Endodermal cell (in vitro differentiated cells): ENCODE results near the gene DSC3. TPM values are rescaled to one million over a fixed set of nuclear protein-coding genes. Genes with fewer than 3 reads are reported as not detected.

Experiments used
- DNase-seq: peaks from one replicate; pipeline ENCODE4 v3.0.0-alpha.2; 2017
- H3K27ac ChIP-seq: 2 replicates; pipeline ENCODE4 v1.5.1; 2013; ENCODE audit warnings: mild to moderate bottlenecking, low read depth, low read length, moderate library complexity
- H3K27me3 ChIP-seq: 2 replicates; pipeline ENCODE4 v1.6.1; 2013; ENCODE audit warnings: mild to moderate bottlenecking, low read length, moderate library complexity; ENCODE audit not compliant: insufficient read depth, control insufficient read depth, poor library complexity, severe bottlenecking
- H3K36me3 ChIP-seq: 2 replicates; pipeline ENCODE4 v1.7.0; 2013; ENCODE audit warnings: mild to moderate bottlenecking, low read length, moderate library complexity; ENCODE audit not compliant: control insufficient read depth, insufficient read depth
- H3K4me1 ChIP-seq: one replicate; pipeline ENCODE4 v1.7.0; 2013; ENCODE audit warnings: low read length; ENCODE audit not compliant: control insufficient read depth, insufficient read depth
- H3K4me3 ChIP-seq: 2 replicates; pipeline ENCODE4 v1.5.1; 2013; ENCODE audit warnings: mild to moderate bottlenecking, low read length, moderate library complexity
- H3K9ac ChIP-seq: 2 replicates; pipeline ENCODE4 v1.6.1; 2013; ENCODE audit warnings: mild to moderate bottlenecking, low read length, moderate library complexity; ENCODE audit not compliant: poor library complexity, severe bottlenecking; ENCODE audit errors: extremely low read depth
- H3K9me3 ChIP-seq: 2 replicates; pipeline ENCODE4 v1.6.1; 2013; ENCODE audit warnings: mild to moderate bottlenecking, low read length, moderate library complexity; ENCODE audit not compliant: control insufficient read depth
- H3K27ac Mint-ChIP-seq: 2 replicates; pipeline ENCODE4 v1.8.0; 2020; ENCODE audit warnings: mixed read lengths
- H3K27me3 Mint-ChIP-seq: 2 replicates; pipeline ENCODE4 v1.8.0; 2021; ENCODE audit warnings: mild to moderate bottlenecking, mixed read lengths; ENCODE audit not compliant: insufficient read depth
- H3K36me3 Mint-ChIP-seq: 2 replicates; pipeline ENCODE4 v1.8.0; 2020; ENCODE audit warnings: low read depth, mixed read lengths
- H3K4me1 Mint-ChIP-seq: 2 replicates; pipeline ENCODE4 v1.8.0; 2020; ENCODE audit warnings: mixed read lengths
- H3K4me3 Mint-ChIP-seq: 2 replicates; pipeline ENCODE4 v1.8.0; 2020; ENCODE audit warnings: mild to moderate bottlenecking, moderate library complexity, mixed read lengths
- H3K9me3 Mint-ChIP-seq: 2 replicates; pipeline ENCODE4 v1.8.0; 2020; ENCODE audit warnings: mild to moderate bottlenecking, mixed read lengths
- WGBS, 2 experiments: methylation state at CpG; one replicate each; pipeline versions ENCODE4 v1.1.5 to v1.1.7; 2013; ENCODE audit warnings: missing lambda C conversion rate in 2 of 2, mixed read lengths in 1 of 2; ENCODE audit not compliant: insufficient coverage in 1 of 2, insufficient read length in 1 of 2; 5-methylcytosine and 5-hydroxymethylcytosine counted together
- total RNA-seq, 2 donors: library from RNA; stranded (reverse); fragmentation: NEBNext Ultra II Directional in 1 of 2; extraction: Animal tissue kit (Norgen Biotek cat#: 25700) in 1 of 2; gene quantifications; 2 replicates in 1 of 2; 3 replicates in 1 of 2; pipeline ENCODE4 v1.2.1, GENCODE V29; 2021
- TF ChIP-seq, protein P1 (sequence below): fragments of 200-600 bp; sonication (generic); conservative IDR thresholded peaks from 2 replicates; pipeline ENCODE4 v1.5.0; 2021; ENCODE audit warnings: antibody characterized with exemption, mild to moderate bottlenecking

The DSC3 gene
- total RNA-seq, 2 donors from 2014 or later = 0.26 to 0.53 TPM

DNA sequence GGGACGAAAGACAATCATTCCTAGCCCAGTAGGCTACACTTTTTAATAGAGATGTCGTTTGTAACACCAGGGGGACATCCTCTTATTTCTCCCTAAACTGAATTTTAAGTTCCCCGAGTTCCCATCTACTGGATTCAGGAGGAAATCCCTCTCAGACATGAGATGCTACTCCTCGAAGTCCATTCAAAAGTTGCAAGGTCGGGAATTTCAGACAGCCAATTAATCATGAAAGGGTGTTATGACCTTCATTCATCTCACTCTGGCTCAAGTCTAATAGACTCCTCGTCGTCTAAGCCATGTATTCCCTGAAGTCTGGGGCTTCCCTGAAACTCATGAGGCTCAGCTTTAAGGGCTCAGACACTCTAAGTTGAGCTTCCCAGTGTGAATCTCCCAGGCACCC lies 1.2 kb upstream of the DSC3 start:
- H3K4me1 ChIP-seq = peaks cover 2% of the 10 kb centered on the region
- H3K36me3 ChIP-seq = no peaks in the 10 kb centered on the region
- TF ChIP-seq, protein P1, sequence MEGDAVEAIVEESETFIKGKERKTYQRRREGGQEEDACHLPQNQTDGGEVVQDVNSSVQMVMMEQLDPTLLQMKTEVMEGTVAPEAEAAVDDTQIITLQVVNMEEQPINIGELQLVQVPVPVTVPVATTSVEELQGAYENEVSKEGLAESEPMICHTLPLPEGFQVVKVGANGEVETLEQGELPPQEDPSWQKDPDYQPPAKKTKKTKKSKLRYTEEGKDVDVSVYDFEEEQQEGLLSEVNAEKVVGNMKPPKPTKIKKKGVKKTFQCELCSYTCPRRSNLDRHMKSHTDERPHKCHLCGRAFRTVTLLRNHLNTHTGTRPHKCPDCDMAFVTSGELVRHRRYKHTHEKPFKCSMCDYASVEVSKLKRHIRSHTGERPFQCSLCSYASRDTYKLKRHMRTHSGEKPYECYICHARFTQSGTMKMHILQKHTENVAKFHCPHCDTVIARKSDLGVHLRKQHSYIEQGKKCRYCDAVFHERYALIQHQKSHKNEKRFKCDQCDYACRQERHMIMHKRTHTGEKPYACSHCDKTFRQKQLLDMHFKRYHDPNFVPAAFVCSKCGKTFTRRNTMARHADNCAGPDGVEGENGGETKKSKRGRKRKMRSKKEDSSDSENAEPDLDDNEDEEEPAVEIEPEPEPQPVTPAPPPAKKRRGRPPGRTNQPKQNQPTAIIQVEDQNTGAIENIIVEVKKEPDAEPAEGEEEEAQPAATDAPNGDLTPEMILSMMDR = no peak
- no peak overlapping the region for H3K4me3 Mint-ChIP-seq
- H3K9ac ChIP-seq = no peak overlapping the region
- no peaks in the 10 kb centered on the region for H3K9me3 ChIP-seq
- H3K4me1 Mint-ChIP-seq = peaks cover 20% of the 10 kb centered on the region
- H3K27me3 Mint-ChIP-seq = peaks cover 69% of the 10 kb centered on the region
- no peaks in the 10 kb centered on the region for H3K9me3 Mint-ChIP-seq
- H3K27ac Mint-ChIP-seq = no peak overlapping the region
- H3K27ac ChIP-seq = no peak overlapping the region
- no peaks in the 10 kb centered on the region for H3K36me3 Mint-ChIP-seq
- H3K4me3 ChIP-seq = no peak overlapping the region
- WGBS, 2 experiments = 77 to 79% methylated on average over 6 to 7 of the region's 7 CpGs
- peaks cover 63% of the 10 kb centered on the region for H3K27me3 ChIP-seq
- DNase-seq = no peak

DNA sequence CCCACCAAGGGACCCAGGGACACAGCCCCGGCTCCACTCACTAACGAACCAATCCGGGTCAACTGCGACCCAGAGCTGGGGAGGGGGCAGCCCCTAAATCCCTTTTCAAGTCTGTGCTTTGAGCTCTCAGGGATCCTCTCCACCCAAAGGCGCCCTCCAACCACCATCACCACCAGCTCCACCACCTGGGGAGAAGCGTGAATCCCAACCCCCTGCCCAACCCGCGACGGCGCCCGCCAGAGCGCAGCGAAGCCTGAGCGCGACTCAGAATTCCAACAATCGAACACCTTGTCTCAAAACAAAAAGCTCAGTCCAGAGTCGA lies 497 bp downstream of the DSC3 start:
- Histone ChIP-seq H3K4me1 (peaks cover 2% of the 10 kb centered on the region), H3K36me3 (no peaks in the 10 kb centered on the region), H3K9me3 (no peaks in the 10 kb centered on the region), H3K27me3 (peaks cover 69% of the 10 kb centered on the region), H3K9ac (no peak overlapping the region), H3K27ac (no peak overlapping the region), H3K4me3 (peak overlapping the region; percentile 72)
- peaks cover 73% of the 10 kb centered on the region for H3K27me3 Mint-ChIP-seq
- TF ChIP-seq, protein P1 = no peak
- no peak for DNase-seq
- 0 to 2% methylated on average over 3 to 17 of the region's 17 CpGs for WGBS, 2 experiments
- no peaks in the 10 kb centered on the region for H3K36me3 Mint-ChIP-seq
- H3K9me3 Mint-ChIP-seq = no peaks in the 10 kb centered on the region
- H3K4me1 Mint-ChIP-seq = peaks cover 20% of the 10 kb centered on the region
- peak overlapping the region; percentile 68 for H3K4me3 Mint-ChIP-seq
- no peak overlapping the region for H3K27ac Mint-ChIP-seq

DNA sequence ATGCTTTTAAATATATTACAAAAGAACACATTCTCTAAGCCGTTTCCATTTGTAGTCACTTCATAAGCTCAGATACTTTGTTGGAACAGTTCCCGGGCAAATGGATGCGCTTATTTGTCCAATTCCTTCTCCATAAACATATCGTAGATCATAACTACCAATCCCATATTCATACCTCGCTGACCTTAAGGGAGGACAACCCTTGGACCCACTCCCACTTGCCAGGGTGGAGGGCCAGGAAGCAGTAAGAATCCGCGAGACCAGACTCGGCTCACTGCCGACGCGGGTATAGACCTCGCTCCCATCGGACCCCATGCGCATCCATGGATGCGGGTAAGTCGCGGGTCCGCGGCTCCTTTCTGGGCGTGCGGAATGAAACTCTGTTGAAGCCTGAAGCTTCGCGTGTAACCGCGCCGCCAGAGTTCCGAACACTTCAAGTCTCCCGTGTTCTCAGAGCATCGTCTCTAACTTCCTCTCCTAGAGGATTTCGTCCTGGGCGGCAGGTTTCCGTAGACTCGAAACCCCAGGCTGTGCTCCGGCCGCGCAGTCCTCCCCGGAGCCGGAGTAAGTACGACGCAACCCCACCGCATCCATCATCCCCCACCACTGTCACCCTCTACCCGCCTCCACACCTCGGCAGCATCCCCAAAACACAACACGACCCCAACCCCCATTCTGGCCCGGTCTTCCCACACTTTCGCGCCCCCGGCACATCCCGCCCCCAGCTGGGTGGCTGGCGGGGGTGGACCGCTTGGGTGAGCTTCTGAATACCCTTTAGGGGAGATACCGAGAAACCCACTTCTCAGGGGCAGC lies 1.1 kb downstream of the DSC3 start:
- Mint-ChIP-seq H3K27me3 (peaks cover 73% of the 10 kb centered on the region), H3K9me3 (no peaks in the 10 kb centered on the region), H3K4me1 (peaks cover 20% of the 10 kb centered on the region), H3K27ac (no peak overlapping the region), H3K36me3 (no peaks in the 10 kb centered on the region), H3K4me3 (peak overlapping the region; percentile 68)
- Histone ChIP-seq H3K9ac (no peak overlapping the region), H3K4me1 (peaks cover 2% of the 10 kb centered on the region), H3K4me3 (peak overlapping the region; percentile 72), H3K27me3 (peaks cover 69% of the 10 kb centered on the region), H3K27ac (no peak overlapping the region), H3K9me3 (no peaks in the 10 kb centered on the region), H3K36me3 (no peaks in the 10 kb centered on the region)
- DNase-seq = peak; percentile 77
- WGBS, 2 experiments = 1 to 3% methylated on average over 31 to 52 of the region's 52 CpGs
- TF ChIP-seq, protein P1 = no peak
